Right ventricle myocardium superior (tissue), 1 donor: Measurements from ENCODE around the gene ARHGEF25. TPM values are rescaled to one million over a fixed set of nuclear protein-coding genes. Genes with fewer than 3 reads are reported as not detected.
"Not testable (repeated sequence)": the region's sequence is repeated elsewhere in the genome, so short reads cannot be mapped to it uniquely, and the experiment has no call there.

ENCODE experiments used
- ATAC-seq: fragments of 200-7000 bp; cut with Tn5 transposase; one replicate; pipeline ENCODE4 v1.9.1; 2020; ENCODE audit warnings: mild to moderate bottlenecking; ENCODE audit not compliant: poor library complexity
- DNase-seq: peaks from one replicate; pipeline ENCODE4 v3.0.0-alpha.2; 2020
- intact Hi-C: fragments of 100-400 bp; cut with DNase I; formaldehyde crosslinking; loops from one replicate; pipeline ENCODE4 v1.11.2; 2022
- total RNA-seq: library from RNA; stranded (reverse); fragmentation: NEBNext Ultra II Directional; extraction: Animal tissue kit (Norgen Biotek cat#: 25700); gene quantifications from one replicate; pipeline ENCODE4 v1.2.1, GENCODE V29; 2021
- donor health status: DM: no; HTN: yes; CAD: no; lungs with severe emphysema.

ARHGEF25 gene
- total RNA-seq, 1 donor from 2014 or later = 14.3 TPM

- ATAC-seq = no peak
- intact Hi-C loops = no loop called here
- no peak for DNase-seq
These were observed 6.7 kb downstream of the ARHGEF25 start for GRCh38 chr12:57617942-57618341.

DNA sequence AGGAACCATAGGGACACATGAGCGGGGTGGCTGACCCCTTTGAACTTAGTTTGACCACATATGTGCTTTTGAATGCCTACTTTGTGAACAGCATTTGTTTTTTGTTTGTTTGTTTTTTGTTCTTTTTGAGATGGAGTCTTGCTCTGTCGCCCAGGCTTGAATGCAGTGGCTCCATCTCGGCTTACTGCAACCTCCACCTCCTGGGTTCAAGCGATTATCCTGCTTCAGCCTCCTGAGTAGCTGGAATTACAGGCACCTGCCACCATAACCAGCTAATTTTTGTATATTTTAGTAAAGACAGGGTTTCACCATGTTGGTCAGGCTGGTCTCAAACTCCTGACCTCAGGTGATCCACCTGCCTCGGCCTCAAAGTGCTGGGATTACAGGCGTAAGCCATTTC is 7.2 kb downstream of the ARHGEF25 start:
- DNase-seq, ATAC-seq, intact Hi-C loops: not testable (repeated sequence)

DNA sequence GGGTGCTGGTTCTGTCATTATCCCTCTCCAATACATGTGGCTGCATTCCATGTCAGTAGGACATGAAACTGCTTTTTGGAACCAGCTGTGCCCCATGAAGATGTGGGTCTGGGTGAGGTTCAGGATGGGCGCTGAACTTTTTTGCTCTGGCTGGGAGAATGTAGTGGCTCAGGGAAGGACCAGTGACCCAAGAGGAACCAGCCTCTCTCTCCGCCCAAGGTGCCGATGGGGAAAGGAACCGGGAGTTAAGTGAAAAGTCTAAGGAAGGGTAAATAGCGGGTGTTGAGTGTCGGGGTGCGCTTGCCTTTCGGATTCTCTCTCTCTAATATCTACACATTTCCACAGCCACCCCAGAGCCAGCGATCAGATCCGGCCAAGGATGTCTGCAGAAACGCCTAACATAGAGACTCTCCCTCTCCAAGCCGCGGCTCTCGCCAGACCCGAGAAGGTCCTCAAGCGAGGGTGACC is 7.8 kb downstream of the ARHGEF25 start:
- intact Hi-C loops = no loop called here
- DNase-seq = no peak

GRCh38 chr12:57619434-57620244 is 8.4 kb downstream of the ARHGEF25 start:
- intact Hi-C loops = loop anchor here (10.0 kb wide), 1 partner anchor 145 kb away; the partner anchor contains the start of gene ARHGAP9
- no peak for DNase-seq
- no peak for ATAC-seq

More for the DNA sequence above, 7.8 kb downstream of the ARHGEF25 start:
- ATAC-seq = no peak

DNA sequence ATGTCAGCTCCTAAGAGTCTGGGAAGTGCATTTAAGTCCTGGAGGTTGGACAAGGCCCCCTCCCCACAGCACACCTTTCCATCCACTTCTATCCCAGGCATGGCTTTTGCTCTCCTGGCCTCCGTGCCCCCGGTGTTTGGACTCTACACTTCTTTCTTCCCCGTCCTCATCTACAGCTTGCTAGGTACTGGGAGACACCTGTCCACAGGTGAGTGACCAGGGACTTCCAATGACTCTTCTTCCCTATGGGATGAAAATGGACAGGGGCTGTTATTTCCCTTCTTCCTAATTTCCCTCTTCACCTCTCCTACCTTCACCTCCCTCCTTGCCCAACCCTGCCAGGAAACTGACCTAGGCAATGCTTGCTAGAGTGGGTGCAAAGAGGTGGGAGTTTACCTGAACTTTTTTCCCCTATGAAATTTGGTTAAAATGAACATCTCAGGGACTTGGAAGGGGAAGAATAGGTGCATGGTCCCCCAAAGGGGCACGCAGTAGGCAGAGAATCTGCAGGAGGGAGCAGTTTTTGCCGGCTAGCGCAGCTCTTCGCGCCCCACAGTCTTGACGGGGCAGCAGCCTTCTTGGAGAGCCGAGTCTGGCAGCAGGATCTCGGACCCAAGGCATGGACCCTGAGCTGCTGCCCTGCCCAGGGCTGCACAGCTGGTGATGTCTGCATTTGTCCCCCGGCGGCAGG is 9.2 kb downstream of the ARHGEF25 start:
- DNase-seq = no peak
- intact Hi-C loops = loop anchor here (10.0 kb wide), 1 partner anchor 146 kb away; the partner anchor contains the start of gene ARHGAP9
- no peak for ATAC-seq

DNA sequence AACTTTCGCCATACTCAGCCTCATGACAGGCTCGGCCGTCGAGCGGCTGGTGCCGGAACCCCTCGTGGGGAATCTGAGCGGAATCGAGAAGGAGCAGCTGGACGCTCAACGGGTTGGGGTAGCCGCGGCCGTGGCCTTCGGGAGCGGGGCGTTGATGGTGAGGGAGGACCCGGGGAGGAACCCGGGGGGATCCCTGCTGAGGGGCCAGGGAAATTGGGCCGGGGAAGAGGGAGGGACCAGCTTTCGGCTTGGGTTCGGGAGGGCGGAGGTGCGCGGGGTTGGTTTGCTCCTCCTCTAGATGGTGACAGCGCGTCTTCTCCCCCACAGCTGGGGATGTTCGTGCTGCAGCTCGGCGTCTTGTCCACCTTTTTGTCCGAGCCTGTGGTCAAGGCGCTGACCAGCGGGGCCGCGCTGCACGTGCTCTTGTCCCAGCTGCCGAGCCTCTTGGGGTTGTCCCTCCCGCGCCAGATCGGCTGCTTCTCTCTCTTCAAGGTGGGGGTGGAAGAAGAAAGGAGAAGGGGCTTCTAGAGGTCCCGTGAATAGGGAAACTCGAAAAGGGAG is 9.8 kb downstream of the ARHGEF25 start:
- DNase-seq = no peak
- peak; percentile 18 for ATAC-seq
- intact Hi-C loops = loop anchor here (10.0 kb wide), 1 partner anchor 146 kb away; the partner anchor contains the start of gene ARHGAP9

DNA sequence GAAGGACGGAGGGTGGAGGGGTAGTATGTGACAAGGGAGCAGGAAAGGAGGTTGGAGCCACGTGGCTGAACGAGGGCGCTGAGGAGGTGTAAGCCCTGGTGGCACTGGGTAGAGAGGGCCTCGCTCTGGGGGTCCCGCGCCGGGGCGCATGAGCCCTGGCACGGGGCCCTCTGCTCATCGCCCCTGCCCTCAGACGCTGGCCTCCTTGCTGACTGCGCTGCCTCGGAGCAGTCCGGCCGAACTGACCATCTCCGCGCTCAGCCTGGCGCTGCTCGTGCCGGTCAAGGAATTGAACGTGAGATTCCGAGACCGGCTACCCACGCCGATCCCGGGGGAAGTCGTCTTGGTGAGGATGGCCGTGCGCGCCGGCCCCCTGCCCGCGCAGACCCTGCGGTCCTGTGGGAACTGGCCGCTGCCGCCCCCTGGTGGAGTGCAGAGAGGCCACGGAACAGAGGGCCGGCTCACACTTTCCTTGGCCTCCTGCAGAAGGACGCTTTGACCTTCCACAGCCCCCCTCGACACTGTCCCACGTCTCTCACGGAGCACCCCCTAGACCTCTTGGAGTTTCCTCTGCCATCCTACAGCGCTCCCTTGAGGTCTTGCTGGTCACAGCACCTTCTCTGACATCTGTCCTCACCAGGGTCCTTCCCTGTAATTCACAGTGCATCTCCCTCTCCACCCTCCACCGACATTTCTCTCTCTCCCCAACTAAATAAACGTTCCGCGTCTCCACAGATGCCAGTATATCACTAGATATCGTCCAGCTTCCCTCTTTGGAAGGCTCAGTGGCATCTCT is 10.5 kb downstream of the ARHGEF25 start:
- intact Hi-C loops = loop anchor here (10.0 kb wide), 1 partner anchor 147 kb away; the partner anchor contains the start of gene ARHGAP9
- DNase-seq = peak; percentile 80
- peak; percentile 84 for ATAC-seq

GRCh38 chr12:57622293-57623245 is 11.3 kb downstream of the ARHGEF25 start:
- DNase-seq (no peak), ATAC-seq (no peak)
- intact Hi-C loops = loop anchor here (10.0 kb wide), 1 partner anchor 148 kb away; the partner anchor contains the start of gene ARHGAP9

- ATAC-seq = no peak
- intact Hi-C loops = loop anchor here (10.0 kb wide), 1 partner anchor 149 kb away; the partner anchor contains the start of gene ARHGAP9
- no peak for DNase-seq
These were observed 12.2 kb downstream of the ARHGEF25 start for GRCh38 chr12:57623385-57623784.

DNA sequence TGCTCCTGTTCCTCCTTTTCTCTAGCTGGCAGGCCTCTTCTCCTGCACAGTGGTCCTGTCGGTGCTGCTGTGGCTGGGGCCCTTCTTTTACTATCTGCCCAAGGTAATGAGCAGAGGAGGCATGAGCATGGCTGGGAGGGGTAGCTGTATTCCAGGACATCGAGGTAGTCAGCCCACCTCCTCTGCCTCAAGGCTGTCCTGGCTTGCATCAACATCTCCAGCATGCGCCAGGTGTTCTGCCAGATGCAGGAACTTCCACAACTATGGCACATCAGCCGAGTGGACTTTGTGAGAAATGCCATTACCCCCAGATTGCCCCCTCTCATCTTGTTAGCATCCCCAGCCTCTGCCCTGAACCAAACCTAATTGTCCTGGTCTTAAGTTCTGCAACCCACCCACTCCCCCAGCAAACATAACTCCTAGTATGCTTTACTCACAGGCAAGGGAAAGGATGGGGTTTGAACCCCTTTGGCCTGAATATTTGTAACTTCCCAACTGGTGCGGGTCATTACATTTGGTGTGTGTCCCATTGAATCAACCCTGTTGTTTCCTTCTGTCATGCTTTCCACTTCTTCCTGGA is 12.7 kb downstream of the ARHGEF25 start:
- ATAC-seq (no peak), DNase-seq (no peak)
- intact Hi-C loops = loop anchor here (2.0 to 10.0 kb wide), 2 partner anchors 43 to 149 kb away; partner anchors contain the start of gene ARHGAP9

DNA sequence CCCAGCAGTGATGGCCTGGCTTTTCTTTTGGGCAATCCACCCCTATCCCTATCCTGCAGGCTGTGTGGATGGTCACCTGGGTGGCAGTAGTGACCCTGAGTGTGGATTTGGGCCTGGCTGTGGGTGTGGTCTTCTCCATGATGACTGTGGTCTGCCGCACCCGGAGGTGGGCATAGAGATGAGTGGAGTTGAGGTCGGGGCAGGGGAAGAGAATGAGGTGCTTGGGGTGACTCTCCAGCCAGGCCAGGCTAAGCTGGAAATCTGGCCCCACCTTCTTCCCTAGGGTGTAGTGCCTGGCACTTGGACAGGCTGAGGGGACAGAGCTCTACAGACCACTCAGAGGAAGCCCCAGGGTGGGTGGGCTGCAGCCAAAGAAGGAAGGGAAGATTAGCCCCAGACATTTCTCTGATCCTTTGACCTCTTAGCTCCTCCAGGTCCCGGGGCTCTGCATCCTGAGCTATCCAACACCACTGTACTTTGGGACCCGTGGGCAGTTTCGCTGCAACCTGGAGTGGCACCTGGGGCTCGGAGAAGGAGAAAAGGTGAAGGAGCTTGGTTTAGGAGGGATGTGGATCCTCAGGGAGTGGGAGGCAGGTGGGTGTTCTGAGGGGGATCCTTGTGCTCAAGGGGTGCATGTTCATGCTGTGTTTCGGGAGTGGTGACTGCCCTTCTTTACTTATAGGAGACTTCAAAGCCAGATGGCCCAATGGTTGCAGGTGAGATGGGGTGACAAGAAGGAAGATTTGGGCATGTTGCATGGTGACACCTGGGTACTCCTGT is 13.4 kb downstream of the ARHGEF25 start:
- intact Hi-C loops = loop anchor here (2.0 to 10.0 kb wide), 2 partner anchors 44 to 150 kb away; partner anchors contain the start of gene ARHGAP9
- DNase-seq (no peak), ATAC-seq (no peak)

GRCh38 chr12:57625261-57626032 is 14.2 kb downstream of the ARHGEF25 start:
- DNase-seq = no peak
- no peak for ATAC-seq
- intact Hi-C loops = loop anchor here (2.0 to 10.0 kb wide), 2 partner anchors 45 to 151 kb away; partner anchors contain the start of gene ARHGAP9

GRCh38 chr12:57626111-57626920 is 15.1 kb downstream of the ARHGEF25 start:
- ATAC-seq (no peak), DNase-seq (no peak)
- intact Hi-C loops = loop anchor here (10.0 kb wide), 1 partner anchor 152 kb away; the partner anchor contains the start of gene ARHGAP9

DNA sequence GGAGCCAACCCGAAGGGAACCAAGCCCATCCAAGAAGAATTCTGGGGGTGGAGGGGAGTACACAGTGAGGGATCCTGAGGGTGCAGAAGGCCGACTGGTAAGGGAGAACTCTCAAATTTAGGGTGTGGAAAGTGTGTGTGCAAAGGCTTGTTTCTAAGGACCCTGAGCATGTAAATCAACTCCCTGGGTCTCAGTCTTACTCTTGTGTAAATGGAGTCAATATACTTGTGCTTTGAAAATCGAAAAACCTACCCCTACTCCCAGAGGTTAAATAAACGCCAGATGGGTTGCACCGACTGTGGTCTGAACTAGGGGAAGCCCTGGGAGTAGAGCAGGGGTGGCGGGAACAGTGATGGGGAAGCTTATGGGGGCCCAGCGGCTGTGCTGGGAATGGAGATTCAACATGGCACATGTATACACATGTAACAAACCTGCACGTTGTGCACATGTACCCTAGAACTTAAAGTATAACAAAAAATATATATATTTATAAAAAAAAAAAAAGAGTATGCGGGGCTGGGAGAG is 15.7 kb downstream of the ARHGEF25 start:
- DNase-seq (no peak), ATAC-seq (no peak)
- intact Hi-C loops = loop anchor here (10.0 kb wide), 1 partner anchor 152 kb away; the partner anchor contains the start of gene ARHGAP9
